ENCODE results near the gene NBPF3. TPM values are rescaled to one million over a fixed set of nuclear protein-coding genes. Genes with fewer than 3 reads are reported as not detected.

Gene NBPF3
- total RNA-seq, 2 experiments from 2014 or later: 7.9 to 9.4 TPM

DNA sequence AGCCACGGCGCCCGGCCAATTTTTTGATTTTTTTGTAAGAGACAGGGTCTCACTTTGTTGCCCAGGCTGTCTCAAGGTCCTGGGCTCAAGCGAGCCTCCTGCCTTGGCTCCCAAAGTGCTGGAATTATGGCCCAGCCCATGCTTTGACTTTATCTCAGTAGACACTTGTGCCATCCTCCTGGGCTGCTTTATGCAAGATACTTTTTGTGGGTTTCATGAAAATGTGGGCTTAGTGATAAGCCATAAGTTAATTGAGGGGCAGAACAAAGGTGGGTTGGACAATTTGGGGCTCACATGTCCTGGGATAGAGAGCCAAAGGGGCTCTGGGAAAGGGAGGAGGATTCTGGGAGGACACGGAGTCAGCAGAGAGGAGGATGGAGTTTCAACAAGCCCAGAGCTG, 91.3 kb downstream of the NBPF3 start:
- ChIA-PET POLR2A (no interaction called here), CTCF (no interaction called here)
- Mint-ChIP-seq H3K36me3 (ENCODE audit: low read depth) (no peaks in the 10 kb centered on the region), H3K4me1 (ENCODE audit: low read depth) (no peaks in the 10 kb centered on the region), H3K9me3 (no peaks in the 10 kb centered on the region), H3K27me3 (peaks cover 6% of the 10 kb centered on the region), H3K4me3 (no peak overlapping the region), H3K27ac (no peak overlapping the region)
- intact Hi-C loops (cut with micrococcal nuclease): no loop called here
- ATAC-seq (no peak), DNase-seq (no peak)
- TF ChIP-seq, protein P1, sequence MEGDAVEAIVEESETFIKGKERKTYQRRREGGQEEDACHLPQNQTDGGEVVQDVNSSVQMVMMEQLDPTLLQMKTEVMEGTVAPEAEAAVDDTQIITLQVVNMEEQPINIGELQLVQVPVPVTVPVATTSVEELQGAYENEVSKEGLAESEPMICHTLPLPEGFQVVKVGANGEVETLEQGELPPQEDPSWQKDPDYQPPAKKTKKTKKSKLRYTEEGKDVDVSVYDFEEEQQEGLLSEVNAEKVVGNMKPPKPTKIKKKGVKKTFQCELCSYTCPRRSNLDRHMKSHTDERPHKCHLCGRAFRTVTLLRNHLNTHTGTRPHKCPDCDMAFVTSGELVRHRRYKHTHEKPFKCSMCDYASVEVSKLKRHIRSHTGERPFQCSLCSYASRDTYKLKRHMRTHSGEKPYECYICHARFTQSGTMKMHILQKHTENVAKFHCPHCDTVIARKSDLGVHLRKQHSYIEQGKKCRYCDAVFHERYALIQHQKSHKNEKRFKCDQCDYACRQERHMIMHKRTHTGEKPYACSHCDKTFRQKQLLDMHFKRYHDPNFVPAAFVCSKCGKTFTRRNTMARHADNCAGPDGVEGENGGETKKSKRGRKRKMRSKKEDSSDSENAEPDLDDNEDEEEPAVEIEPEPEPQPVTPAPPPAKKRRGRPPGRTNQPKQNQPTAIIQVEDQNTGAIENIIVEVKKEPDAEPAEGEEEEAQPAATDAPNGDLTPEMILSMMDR (IDR thresholded peaks at IDR 0.05): no peak

DNA sequence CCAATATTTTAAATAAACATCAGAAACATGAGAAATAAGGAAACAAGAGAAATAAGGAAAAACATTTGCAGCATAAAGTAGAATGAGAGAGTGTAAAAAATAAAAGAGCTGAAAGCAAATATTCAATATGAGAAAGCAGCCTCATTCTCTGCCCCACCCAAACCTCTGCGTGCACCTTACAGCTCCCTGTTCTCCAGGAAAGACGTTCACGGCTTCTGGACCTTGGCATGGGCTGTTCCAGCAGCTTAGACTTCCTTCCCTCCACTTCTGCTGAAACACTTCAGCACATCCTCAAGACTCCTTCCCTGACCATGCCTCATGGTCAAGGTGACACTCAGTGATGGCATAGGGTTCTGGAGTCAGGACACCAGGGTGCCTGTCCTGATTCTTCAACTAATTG, 92.6 kb downstream of the NBPF3 start:
- H3K27me3 Mint-ChIP-seq: peaks cover 6% of the 10 kb centered on the region
- no peak for DNase-seq
- ATAC-seq: no peak
- H3K4me1 Mint-ChIP-seq (ENCODE audit: low read depth): no peaks in the 10 kb centered on the region
- TF ChIP-seq, protein P1 (IDR thresholded peaks at IDR 0.05): no peak
- ChIA-PET CTCF (no interaction called here), POLR2A (no interaction called here)
- intact Hi-C loops (cut with micrococcal nuclease): no loop called here
- H3K27ac Mint-ChIP-seq: no peak overlapping the region
- no peaks in the 10 kb centered on the region for H3K9me3 Mint-ChIP-seq
- no peaks in the 10 kb centered on the region for H3K36me3 Mint-ChIP-seq (ENCODE audit: low read depth)
- H3K4me3 Mint-ChIP-seq: no peak overlapping the region

DNA sequence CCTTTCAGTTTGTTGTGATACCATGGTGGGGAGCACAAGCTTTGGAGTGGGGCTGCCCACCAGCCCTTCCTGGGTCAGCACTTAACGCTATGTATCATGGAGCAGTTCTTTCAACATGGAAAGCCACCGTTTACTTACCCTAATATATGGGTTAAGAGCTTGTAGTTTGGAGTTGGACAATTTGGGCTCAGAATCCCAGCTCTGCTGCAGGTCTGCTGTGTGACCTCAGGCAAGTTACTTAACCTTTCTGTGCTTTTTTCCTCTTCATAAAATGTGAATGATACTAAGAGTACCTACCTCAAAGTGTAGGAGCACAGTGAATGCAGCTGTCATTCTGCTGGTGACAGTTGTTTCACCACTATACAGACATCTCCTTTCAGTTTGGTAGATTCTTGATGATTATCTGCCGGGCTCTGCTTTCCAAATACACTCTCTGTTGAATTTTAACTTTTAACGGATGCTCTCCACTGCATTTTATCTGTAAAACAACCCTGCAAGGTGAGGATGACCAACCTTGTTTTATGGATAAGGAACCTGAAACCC, 93.1 kb downstream of the NBPF3 start:
- no peak overlapping the region for H3K4me3 Mint-ChIP-seq
- DNase-seq (no peak), ATAC-seq (no peak)
- H3K9me3 Mint-ChIP-seq: no peaks in the 10 kb centered on the region
- H3K4me1 Mint-ChIP-seq (ENCODE audit: low read depth): no peaks in the 10 kb centered on the region
- no peak overlapping the region for H3K27ac Mint-ChIP-seq
- H3K36me3 Mint-ChIP-seq (ENCODE audit: low read depth): no peaks in the 10 kb centered on the region
- H3K27me3 Mint-ChIP-seq: peaks cover 11% of the 10 kb centered on the region
- intact Hi-C loops (cut with micrococcal nuclease): no loop called here
- ChIA-PET POLR2A (interaction anchor here (0.6 kb wide), 1 partner anchor 20 kb away, joined by 3 read pairs; no protein-coding TSS in a partner anchor), CTCF (no interaction called here)
- TF ChIP-seq, protein P1 (IDR thresholded peaks at IDR 0.05): no peak

DNA sequence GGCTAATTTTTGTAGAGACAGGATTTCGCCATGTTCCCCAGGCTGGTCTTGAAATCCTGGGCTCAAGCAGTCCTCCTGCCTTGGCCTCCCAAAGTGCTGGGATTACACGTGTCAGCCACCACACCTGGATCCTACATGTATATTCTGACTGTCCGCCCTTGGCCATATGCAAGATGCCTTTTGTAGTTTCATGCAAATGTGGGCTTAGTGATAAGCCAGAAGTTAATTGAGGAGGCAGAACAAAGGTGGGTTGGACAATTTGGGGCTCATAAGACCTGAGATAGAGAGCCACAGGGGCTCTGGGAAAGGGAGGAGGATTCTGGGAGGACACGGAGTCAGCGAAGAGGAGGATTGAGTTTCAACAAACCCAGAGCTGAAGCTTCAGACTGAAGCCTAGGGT, 94.2 kb downstream of the NBPF3 start:
- DNase-seq: no peak
- Mint-ChIP-seq H3K9me3 (no peaks in the 10 kb centered on the region), H3K4me1 (ENCODE audit: low read depth) (no peaks in the 10 kb centered on the region), H3K27me3 (peaks cover 21% of the 10 kb centered on the region), H3K36me3 (ENCODE audit: low read depth) (no peaks in the 10 kb centered on the region), H3K27ac (no peak overlapping the region), H3K4me3 (no peak overlapping the region)
- POLR2A ChIA-PET: no interaction called here
- CTCF ChIA-PET: no interaction called here
- TF ChIP-seq, protein P1 (IDR thresholded peaks at IDR 0.05): no peak
- ATAC-seq: no peak
- intact Hi-C loops (cut with micrococcal nuclease): no loop called here

Other genes with a start within 250 kb of the NBPF3 start
- gene ECE1, start 149.7 kb upstream of the NBPF3 start, total RNA-seq: 100 to 1,000 TPM; 118 to 127 TPM
- gene ALPL, start 69.3 kb downstream of the NBPF3 start, total RNA-seq: not detected
- 1 to 10 TPM; 1.3 to 1.6 TPM for gene RAP1GAP, start 229.2 kb downstream of the NBPF3 start, total RNA-seq

All from activated CD8-positive, alpha-beta T cell treated with anti-CD3 and anti-CD28 coated beads for 36 hours (primary cell).